Thyroid gland (tissue), 4 donors: ENCODE measurements around the gene ADGRD1.

ENCODE experiments used
- POLR2A ChIP-seq, 2 donors: fragments of 450-650 bp; IDR thresholded peaks; one replicate each; pipeline ENCODE4 v1.6.1; 2017; ENCODE audit warnings: antibody characterized with exemption in 2 of 2, mild to moderate bottlenecking in 2 of 2, moderate library complexity in 1 of 2
- TF ChIP-seq, protein P1 (sequence below), 6 experiments: fragments of 200-600 bp in 3 of 6; fragments of 450-650 bp in 3 of 6; sonication (generic) in 3 of 6; IDR thresholded peaks; one replicate each; pipeline ENCODE4 v1.5.1; 2016 to 2019; ENCODE audit warnings: antibody characterized with exemption in 6 of 6, mild to moderate bottlenecking in 2 of 6, inconsistent platforms in 1 of 6, moderate library complexity in 1 of 6

DNA sequence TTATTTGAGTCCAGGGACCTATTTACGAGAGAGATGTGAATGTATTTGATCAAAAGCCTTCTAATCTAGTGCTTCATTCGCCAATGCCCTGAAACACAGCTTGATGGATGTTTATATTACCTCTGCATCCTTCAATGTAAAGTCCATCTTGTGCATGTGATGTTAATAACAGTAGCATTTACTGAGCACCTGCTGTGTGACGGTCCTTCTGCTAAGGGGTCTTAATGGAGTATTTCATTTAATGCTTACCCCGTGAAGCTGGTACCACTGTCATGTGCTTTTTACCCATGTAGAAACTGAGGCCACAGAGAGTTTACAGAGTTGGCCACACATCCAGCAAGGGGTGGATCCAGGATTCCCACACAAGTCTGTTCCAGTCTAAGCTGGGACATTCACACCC is 237.3 kb downstream of the ADGRD1 start:
- TF ChIP-seq, protein P1, sequence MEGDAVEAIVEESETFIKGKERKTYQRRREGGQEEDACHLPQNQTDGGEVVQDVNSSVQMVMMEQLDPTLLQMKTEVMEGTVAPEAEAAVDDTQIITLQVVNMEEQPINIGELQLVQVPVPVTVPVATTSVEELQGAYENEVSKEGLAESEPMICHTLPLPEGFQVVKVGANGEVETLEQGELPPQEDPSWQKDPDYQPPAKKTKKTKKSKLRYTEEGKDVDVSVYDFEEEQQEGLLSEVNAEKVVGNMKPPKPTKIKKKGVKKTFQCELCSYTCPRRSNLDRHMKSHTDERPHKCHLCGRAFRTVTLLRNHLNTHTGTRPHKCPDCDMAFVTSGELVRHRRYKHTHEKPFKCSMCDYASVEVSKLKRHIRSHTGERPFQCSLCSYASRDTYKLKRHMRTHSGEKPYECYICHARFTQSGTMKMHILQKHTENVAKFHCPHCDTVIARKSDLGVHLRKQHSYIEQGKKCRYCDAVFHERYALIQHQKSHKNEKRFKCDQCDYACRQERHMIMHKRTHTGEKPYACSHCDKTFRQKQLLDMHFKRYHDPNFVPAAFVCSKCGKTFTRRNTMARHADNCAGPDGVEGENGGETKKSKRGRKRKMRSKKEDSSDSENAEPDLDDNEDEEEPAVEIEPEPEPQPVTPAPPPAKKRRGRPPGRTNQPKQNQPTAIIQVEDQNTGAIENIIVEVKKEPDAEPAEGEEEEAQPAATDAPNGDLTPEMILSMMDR (IDR thresholded peaks at IDR 0.05): no peak
- TF ChIP-seq POLR2A (IDR thresholded peaks at IDR 0.05): no peak
